Measurements from ENCODE around the gene PNPLA7.
A peak's percentile ranks its signal among the peaks of the same experiment; 100 is the strongest.

PNPLA7 gene

GRCh38 chr9:137427454-137428310, 122.5 kb downstream of the PNPLA7 start:
- ChIA-PET CTCF (interaction anchor here (1.2 kb wide), 1 partner anchor 16 kb away, joined by 6 read pairs; no protein-coding TSS in a partner anchor), POLR2A (no interaction called here)
- Histone ChIP-seq H3K4me1 (ENCODE audit: control extremely low read depth in 1 of 4, control insufficient read depth in 4 of 4, insufficient read depth in 4 of 4, low read length in 3 of 4) (peaks cover 0 to 11% (median 10%) of the 10 kb centered on the region in 4 experiments), H3K27ac (ENCODE audit: insufficient read depth in 1 of 2, low read depth in 1 of 2, low read length in 2 of 2, poor library complexity in 1 of 2, severe bottlenecking in 2 of 2) (no peak overlapping the region), H3K9me3 (ENCODE audit: control extremely low read depth in 1 of 5, control insufficient read depth in 4 of 5, insufficient read depth in 2 of 5, low read depth in 1 of 5, low read length in 4 of 5) (no peaks in the 10 kb centered on the region), H3K4me3 (ENCODE audit: control insufficient read depth in 1 of 7, extremely low read depth in 1 of 7, insufficient read depth in 4 of 7, low read depth in 2 of 7, low read length in 6 of 7) (no peak overlapping the region), H3K27me3 (replicated peaks in 2 of 5; ENCODE audit: control insufficient read depth in 4 of 5, insufficient read depth in 5 of 5, low read length in 4 of 5) (no peaks in the 10 kb centered on the region), H3K36me3 (ENCODE audit: control insufficient read depth in 4 of 4, insufficient read depth in 4 of 4, low read length in 3 of 4) (peaks cover 0 to 2% (median 0%) of the 10 kb centered on the region in 4 experiments)
- WGBS (ENCODE audit: insufficient coverage) = 99% methylated on average over 20 of the region's 27 CpGs
- DNase-seq = no peak

GRCh38 chr9:137426018-137426681, 124.1 kb downstream of the PNPLA7 start:
- WGBS (ENCODE audit: insufficient coverage) = 98% methylated on average over 13 of the region's 18 CpGs
- no peaks in the 10 kb centered on the region for H3K27me3 ChIP-seq (replicated peaks in 2 of 5; ENCODE audit: control insufficient read depth in 4 of 5, insufficient read depth in 5 of 5, low read length in 4 of 5)
- no peaks in the 10 kb centered on the region for H3K9me3 ChIP-seq (ENCODE audit: control extremely low read depth in 1 of 5, control insufficient read depth in 4 of 5, insufficient read depth in 2 of 5, low read depth in 1 of 5, low read length in 4 of 5)
- peaks cover 0 to 2% (median 0%) of the 10 kb centered on the region in 4 experiments for H3K36me3 ChIP-seq (ENCODE audit: control insufficient read depth in 4 of 4, insufficient read depth in 4 of 4, low read length in 3 of 4)
- POLR2A ChIA-PET = no interaction called here
- no peak overlapping the region for H3K27ac ChIP-seq (ENCODE audit: insufficient read depth in 1 of 2, low read depth in 1 of 2, low read length in 2 of 2, poor library complexity in 1 of 2, severe bottlenecking in 2 of 2)
- H3K4me1 ChIP-seq (ENCODE audit: control extremely low read depth in 1 of 4, control insufficient read depth in 4 of 4, insufficient read depth in 4 of 4, low read length in 3 of 4) = peaks cover 13 to 23% (median 21%) of the 10 kb centered on the region in 4 experiments
- no peak for DNase-seq
- CTCF ChIA-PET = no interaction called here
- no peak overlapping the region for H3K4me3 ChIP-seq (ENCODE audit: control insufficient read depth in 1 of 7, extremely low read depth in 1 of 7, insufficient read depth in 4 of 7, low read depth in 2 of 7, low read length in 6 of 7)

GRCh38 chr9:137423514-137424291, 126.5 kb downstream of the PNPLA7 start:
- Histone ChIP-seq H3K36me3 (ENCODE audit: control insufficient read depth in 4 of 4, insufficient read depth in 4 of 4, low read length in 3 of 4) (peaks cover 0 to 2% (median 0%) of the 10 kb centered on the region in 4 experiments), H3K4me3 (ENCODE audit: control insufficient read depth in 1 of 7, extremely low read depth in 1 of 7, insufficient read depth in 4 of 7, low read depth in 2 of 7, low read length in 6 of 7) (peak overlapping the region; percentile 46 to 90 (median 83)), H3K27me3 (replicated peaks in 2 of 5; ENCODE audit: control insufficient read depth in 4 of 5, insufficient read depth in 5 of 5, low read length in 4 of 5) (no peaks in the 10 kb centered on the region), H3K9me3 (ENCODE audit: control extremely low read depth in 1 of 5, control insufficient read depth in 4 of 5, insufficient read depth in 2 of 5, low read depth in 1 of 5, low read length in 4 of 5) (no peaks in the 10 kb centered on the region), H3K4me1 (ENCODE audit: control extremely low read depth in 1 of 4, control insufficient read depth in 4 of 4, insufficient read depth in 4 of 4, low read length in 3 of 4) (peaks cover 13 to 26% (median 22%) of the 10 kb centered on the region in 4 experiments), H3K27ac (ENCODE audit: insufficient read depth in 1 of 2, low read depth in 1 of 2, low read length in 2 of 2, poor library complexity in 1 of 2, severe bottlenecking in 2 of 2) (peak overlapping the region in 1 of 2 experiments; percentile 54)
- ChIA-PET CTCF (interaction anchor here (1.0 to 2.5 kb wide), 10 partner anchors 9 to 137 kb away, joined by 3 to 33 read pairs (median 4); partner anchors contain the start of gene NRARP), POLR2A (interaction anchor here (0.6 to 1.2 kb wide), 6 partner anchors 11 to 184 kb away, joined by 3 read pairs; partner anchors contain the start of gene NRARP)
- peak in 1 of 3 donors; percentile 45 for DNase-seq
- 7% methylated on average over 54 of the region's 77 CpGs for WGBS (ENCODE audit: insufficient coverage)

- DNase-seq = peak; percentile 91 to 94 (median 94)
- peak within 1 kb of the TSS; percentile 15 to 73 for H3K27ac ChIP-seq (ENCODE audit: insufficient read depth in 1 of 2, low read depth in 1 of 2, low read length in 2 of 2, poor library complexity in 1 of 2, severe bottlenecking in 2 of 2)
- H3K27me3 ChIP-seq (replicated peaks in 2 of 5; ENCODE audit: control insufficient read depth in 4 of 5, insufficient read depth in 5 of 5, low read length in 4 of 5) = no peaks in the 10 kb centered on the region
- peaks cover 13 to 26% (median 22%) of the 10 kb centered on the region in 4 experiments for H3K4me1 ChIP-seq (ENCODE audit: control extremely low read depth in 1 of 4, control insufficient read depth in 4 of 4, insufficient read depth in 4 of 4, low read length in 3 of 4)
- no peaks in the 10 kb centered on the region for H3K9me3 ChIP-seq (ENCODE audit: control extremely low read depth in 1 of 5, control insufficient read depth in 4 of 5, insufficient read depth in 2 of 5, low read depth in 1 of 5, low read length in 4 of 5)
- under 1% methylated on average over 76 of the region's 113 CpGs for WGBS (ENCODE audit: insufficient coverage)
- peak within 1 kb of the TSS; percentile 69 to 90 (median 83) for H3K4me3 ChIP-seq (ENCODE audit: control insufficient read depth in 1 of 7, extremely low read depth in 1 of 7, insufficient read depth in 4 of 7, low read depth in 2 of 7, low read length in 6 of 7)
- ChIA-PET POLR2A (interaction anchor here (0.6 to 1.2 kb wide), 5 partner anchors 10 to 183 kb away, joined by 3 read pairs; partner anchors contain the start of gene NRARP), CTCF (interaction anchor here (1.0 to 2.5 kb wide), 10 partner anchors 9 to 136 kb away, joined by 3 to 33 read pairs (median 4); partner anchors contain the start of gene NRARP)
- peaks cover 0 to 2% (median 0%) of the 10 kb centered on the region in 4 experiments for H3K36me3 ChIP-seq (ENCODE audit: control insufficient read depth in 4 of 4, insufficient read depth in 4 of 4, low read length in 3 of 4)
Measured at GRCh38 chr9:137422604-137423513, 127.3 kb downstream of the PNPLA7 start, which contains the start of the genes EXD3 and NOXA1. TSS of gene EXD3 (minus strand) at chr9:137423162. CDS start at chr9:137395357, 27,805 bp downstream. TSS of gene NOXA1 (plus strand) at chr9:137423393. CDS start at chr9:137423530, 137 bp downstream.

- POLR2A ChIA-PET = no interaction called here
- Histone ChIP-seq H3K36me3 (ENCODE audit: control insufficient read depth in 4 of 4, insufficient read depth in 4 of 4, low read length in 3 of 4) (peaks cover 0 to 2% (median 0%) of the 10 kb centered on the region in 4 experiments), H3K4me3 (ENCODE audit: control insufficient read depth in 1 of 7, extremely low read depth in 1 of 7, insufficient read depth in 4 of 7, low read depth in 2 of 7, low read length in 6 of 7) (peak overlapping the region; percentile 69 to 90 (median 83)), H3K27ac (ENCODE audit: insufficient read depth in 1 of 2, low read depth in 1 of 2, low read length in 2 of 2, poor library complexity in 1 of 2, severe bottlenecking in 2 of 2) (peak overlapping the region; percentile 15 to 73), H3K4me1 (ENCODE audit: control extremely low read depth in 1 of 4, control insufficient read depth in 4 of 4, insufficient read depth in 4 of 4, low read length in 3 of 4) (peaks cover 13 to 26% (median 22%) of the 10 kb centered on the region in 4 experiments), H3K27me3 (replicated peaks in 2 of 5; ENCODE audit: control insufficient read depth in 4 of 5, insufficient read depth in 5 of 5, low read length in 4 of 5) (no peaks in the 10 kb centered on the region), H3K9me3 (ENCODE audit: control extremely low read depth in 1 of 5, control insufficient read depth in 4 of 5, insufficient read depth in 2 of 5, low read depth in 1 of 5, low read length in 4 of 5) (no peaks in the 10 kb centered on the region)
- CTCF ChIA-PET = interaction anchor here (1.3 to 2.5 kb wide), 6 partner anchors 9 to 120 kb away, joined by 3 to 33 read pairs (median 7); partner anchors contain the start of gene NRARP
- 5% methylated on average over 11 of the region's 11 CpGs for WGBS (ENCODE audit: insufficient coverage)
- DNase-seq = no peak
Measured at GRCh38 chr9:137421838-137422603, 128.2 kb downstream of the PNPLA7 start.

Data from common myeloid progenitor, CD34-positive (primary cell).